Bronchial epithelial cell (primary cell): ENCODE data around the gene NYNRIN. TPM values are rescaled to one million over a fixed set of nuclear protein-coding genes. Genes with fewer than 3 reads are reported as not detected.

Experiments
- DNase-seq: peaks from one replicate; pipeline ENCODE4 v3.0.0-alpha.2; 2010; ENCODE audit warnings: low read depth
- FAIRE-seq: peaks from 2 replicates; lab custom pipeline; 2011; peaks lifted over from hg19 to GRCh38; lab: Jason Lieb, UNC
- H3K27me3 ChIP-seq: 2 replicates; pipeline ENCODE4 v1.5.1; 2011; ENCODE audit warnings: low read length; ENCODE audit not compliant: control insufficient read depth, insufficient read depth
- H3K36me3 ChIP-seq: 2 replicates; pipeline ENCODE4 v1.5.1; 2011; ENCODE audit warnings: low read length; ENCODE audit not compliant: control insufficient read depth, insufficient read depth
- H3K4me3 ChIP-seq: 2 replicates; pipeline ENCODE4 v1.5.1; 2011; ENCODE audit warnings: mild to moderate bottlenecking, low read depth, low read length, control low read depth
- total RNA-seq: library from RNA; depleted of rRNA; stranded (reverse); fragments of >200 nt; gene quantifications from 2 replicates; pipeline ENCODE4 v1.2.1, GENCODE V29; 2014
- TF ChIP-seq, protein P1 (sequence below): IDR thresholded peaks from 2 replicates; pipeline ENCODE4 v1.5.1; 2011; ENCODE audit warnings: mild to moderate bottlenecking, moderate library complexity, low read length, control low read depth, inconsistent platforms; ENCODE audit not compliant: insufficient read depth, severe bottlenecking

The NYNRIN gene
- total RNA-seq, 1 donor from 2014 or later: 2.6 TPM

DNA sequence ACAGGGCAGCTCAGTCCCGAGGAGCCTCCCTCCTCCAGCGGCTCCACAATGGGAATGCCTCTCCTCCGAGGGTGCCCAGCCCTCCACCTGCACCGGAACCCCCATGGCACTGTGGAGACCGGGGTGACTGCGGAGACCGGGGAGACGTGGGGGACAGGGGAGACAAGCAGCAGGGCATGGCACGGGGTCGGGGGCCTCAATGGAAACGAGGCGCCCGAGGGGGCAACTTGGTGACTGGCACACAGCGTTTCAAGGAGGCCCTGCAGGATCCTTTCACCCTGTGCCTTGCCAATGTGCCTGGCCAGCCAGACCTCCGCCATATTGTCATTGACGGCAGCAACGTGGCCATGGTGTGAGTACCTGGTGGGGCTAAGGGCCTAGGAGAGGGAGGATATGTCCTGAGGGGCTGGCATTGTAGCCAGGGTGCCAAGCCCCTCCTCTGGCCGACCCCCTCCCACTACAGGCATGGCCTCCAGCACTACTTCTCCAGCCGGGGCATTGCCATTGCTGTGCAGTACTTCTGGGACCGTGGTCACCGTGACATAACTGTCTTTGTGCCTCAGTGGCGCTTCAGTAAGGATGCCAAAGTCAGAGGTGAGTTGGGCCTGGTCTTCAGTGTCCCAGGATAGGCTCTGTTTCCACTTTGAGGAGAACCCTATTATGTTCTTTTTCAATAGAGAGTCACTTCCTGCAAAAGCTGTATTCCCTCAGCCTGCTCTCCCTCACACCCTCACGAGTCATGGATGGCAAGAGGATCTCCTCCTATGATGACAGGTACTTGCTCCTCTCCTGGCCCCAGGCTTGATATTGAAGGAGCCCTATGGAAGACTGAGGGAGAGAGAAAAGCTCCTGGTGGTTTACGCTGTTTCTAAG is 33.7 kb downstream of the NYNRIN start:
- peaks cover 32% of the 10 kb centered on the region for H3K36me3 ChIP-seq
- H3K4me3 ChIP-seq: no peak overlapping the region
- no peak for FAIRE-seq
- DNase-seq: no peak
- H3K27me3 ChIP-seq: no peaks in the 10 kb centered on the region
- TF ChIP-seq, protein P1, sequence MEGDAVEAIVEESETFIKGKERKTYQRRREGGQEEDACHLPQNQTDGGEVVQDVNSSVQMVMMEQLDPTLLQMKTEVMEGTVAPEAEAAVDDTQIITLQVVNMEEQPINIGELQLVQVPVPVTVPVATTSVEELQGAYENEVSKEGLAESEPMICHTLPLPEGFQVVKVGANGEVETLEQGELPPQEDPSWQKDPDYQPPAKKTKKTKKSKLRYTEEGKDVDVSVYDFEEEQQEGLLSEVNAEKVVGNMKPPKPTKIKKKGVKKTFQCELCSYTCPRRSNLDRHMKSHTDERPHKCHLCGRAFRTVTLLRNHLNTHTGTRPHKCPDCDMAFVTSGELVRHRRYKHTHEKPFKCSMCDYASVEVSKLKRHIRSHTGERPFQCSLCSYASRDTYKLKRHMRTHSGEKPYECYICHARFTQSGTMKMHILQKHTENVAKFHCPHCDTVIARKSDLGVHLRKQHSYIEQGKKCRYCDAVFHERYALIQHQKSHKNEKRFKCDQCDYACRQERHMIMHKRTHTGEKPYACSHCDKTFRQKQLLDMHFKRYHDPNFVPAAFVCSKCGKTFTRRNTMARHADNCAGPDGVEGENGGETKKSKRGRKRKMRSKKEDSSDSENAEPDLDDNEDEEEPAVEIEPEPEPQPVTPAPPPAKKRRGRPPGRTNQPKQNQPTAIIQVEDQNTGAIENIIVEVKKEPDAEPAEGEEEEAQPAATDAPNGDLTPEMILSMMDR: no peak

DNA sequence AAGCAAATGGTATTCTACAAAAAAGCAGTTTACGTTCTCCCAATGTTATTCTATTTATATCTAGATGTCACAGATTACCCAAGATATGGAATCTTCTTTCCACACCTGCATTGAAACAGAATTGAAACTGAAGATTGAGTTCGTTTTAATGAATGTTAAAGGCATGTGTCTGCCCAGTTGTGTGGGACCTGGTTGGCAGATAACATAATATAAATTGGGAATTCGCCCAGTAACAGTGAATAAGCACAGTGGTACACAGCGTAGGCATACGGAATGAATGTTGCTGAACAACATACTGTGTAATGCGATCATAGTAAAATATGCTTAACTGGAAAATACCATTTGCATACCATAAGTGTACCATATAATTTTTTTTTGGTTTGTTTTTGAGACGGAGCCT is 35.2 kb downstream of the NYNRIN start:
- no peak overlapping the region for H3K4me3 ChIP-seq
- TF ChIP-seq, protein P1: no peak
- FAIRE-seq (no peak), DNase-seq (no peak)
- peaks cover 44% of the 10 kb centered on the region for H3K36me3 ChIP-seq
- H3K27me3 ChIP-seq: no peaks in the 10 kb centered on the region

DNA sequence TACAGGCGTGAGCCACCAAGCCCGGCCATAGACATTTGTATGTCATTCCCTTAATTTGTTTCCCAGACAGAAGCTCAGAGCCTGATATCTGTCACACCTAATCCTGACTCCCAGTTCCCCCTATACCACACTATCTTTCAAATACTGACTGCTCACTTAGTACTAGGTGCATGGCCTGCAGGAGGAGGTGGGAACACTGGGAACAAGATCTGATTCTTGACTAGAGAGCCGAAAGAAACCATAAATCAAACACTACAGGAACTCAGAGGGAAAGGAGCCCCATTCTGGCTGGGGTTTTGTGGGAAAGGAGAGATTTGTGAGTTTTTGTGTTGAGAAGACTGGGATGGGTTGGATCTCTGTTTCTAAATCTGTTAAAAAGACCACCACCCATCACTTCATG is 35.9 kb downstream of the NYNRIN start:
- Histone ChIP-seq H3K27me3 (no peaks in the 10 kb centered on the region), H3K4me3 (no peak overlapping the region), H3K36me3 (peaks cover 46% of the 10 kb centered on the region)
- TF ChIP-seq, protein P1: no peak
- DNase-seq (no peak), FAIRE-seq (no peak)

DNA sequence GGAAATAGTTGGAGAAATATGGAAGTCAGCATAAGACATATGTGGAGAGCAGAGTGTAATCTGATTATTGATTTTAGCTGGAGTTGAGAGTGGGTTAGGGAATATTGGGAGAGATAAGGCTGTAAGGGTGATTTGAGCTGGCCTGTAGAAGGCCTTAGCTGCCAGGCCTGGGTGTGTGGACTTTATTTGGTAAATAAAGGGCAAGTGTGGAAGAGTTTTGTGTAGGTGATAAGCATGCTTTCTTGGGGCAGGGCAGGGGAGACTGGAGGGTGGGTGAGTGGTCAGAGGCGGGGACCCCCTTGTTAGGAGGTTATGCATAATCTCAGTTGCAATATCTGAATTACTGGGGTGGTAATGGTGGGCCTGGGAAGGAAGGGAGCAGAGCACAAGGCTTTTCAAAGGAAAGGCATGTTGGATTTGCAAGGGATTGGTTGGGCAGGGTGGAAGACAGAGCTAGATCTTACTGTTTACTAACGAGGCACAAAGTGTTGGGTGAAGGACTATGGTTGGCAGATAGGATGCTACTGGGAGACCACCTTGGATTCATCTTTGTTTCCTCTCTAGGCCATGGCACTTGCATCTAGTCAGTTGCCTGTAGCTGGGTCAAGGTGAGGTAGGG is 36.5 kb downstream of the NYNRIN start:
- DNase-seq (no peak), FAIRE-seq (no peak)
- H3K4me3 ChIP-seq: no peak overlapping the region
- TF ChIP-seq, protein P1: no peak
- H3K27me3 ChIP-seq: no peaks in the 10 kb centered on the region
- peaks cover 51% of the 10 kb centered on the region for H3K36me3 ChIP-seq

DNA sequence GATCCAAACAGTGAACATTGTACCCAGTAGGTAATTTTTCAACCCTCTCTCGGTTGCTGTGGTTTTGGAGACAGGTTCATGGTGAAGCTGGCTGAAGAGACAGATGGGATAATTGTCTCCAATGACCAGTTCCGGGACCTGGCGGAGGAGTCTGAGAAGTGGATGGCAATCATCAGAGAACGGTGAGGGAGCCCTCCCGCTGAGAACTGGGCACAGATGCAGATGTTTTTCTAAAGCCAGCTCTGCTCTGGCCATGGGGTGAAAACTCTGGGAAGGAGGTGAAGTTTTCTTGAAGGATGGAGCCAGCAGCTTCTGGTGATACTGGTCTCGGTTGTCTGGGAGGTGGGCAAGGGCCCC is 37.2 kb downstream of the NYNRIN start:
- Histone ChIP-seq H3K4me3 (no peak overlapping the region), H3K36me3 (peaks cover 56% of the 10 kb centered on the region), H3K27me3 (no peaks in the 10 kb centered on the region)
- FAIRE-seq (no peak), DNase-seq (no peak)
- TF ChIP-seq, protein P1: no peak
